Choroid plexus epithelial cell (primary cell): ENCODE data around the gene TMEM123.

Source experiments
- DNase-seq: peaks from one replicate; pipeline ENCODE4 v3.0.0-alpha.2; 2010; ENCODE audit warnings: low read depth
- H3K4me3 ChIP-seq: 2 replicates; pipeline ENCODE4 v1.5.1; 2011; ENCODE audit warnings: low read depth, mild to moderate bottlenecking, control low read depth, low read length, moderate library complexity
- CTCF ChIP-seq: conservative IDR thresholded peaks from 2 replicates; pipeline ENCODE4 v1.5.1; 2011; ENCODE audit warnings: low read depth, mild to moderate bottlenecking, control low read depth, inconsistent platforms, low read length, moderate library complexity

Gene TMEM123

GRCh38 chr11:102472127-102472526, 19.6 kb upstream of the TMEM123 start:
- no peak for DNase-seq
- TF ChIP-seq CTCF: no peak
- H3K4me3 ChIP-seq: no peak overlapping the region

GRCh38 chr11:102471474-102471873, 18.9 kb upstream of the TMEM123 start:
- no peak for TF ChIP-seq CTCF

GRCh38 chr11:102470251-102470650, 17.7 kb upstream of the TMEM123 start:
- no peak for TF ChIP-seq CTCF
- no peak for DNase-seq
- no peak overlapping the region for H3K4me3 ChIP-seq

More at GRCh38 chr11:102471474-102471873, 18.9 kb upstream of the TMEM123 start:
- DNase-seq: no peak
- no peak overlapping the region for H3K4me3 ChIP-seq

- peak; percentile 84 for DNase-seq
- TF ChIP-seq CTCF: no peak
- H3K4me3 ChIP-seq: no peak overlapping the region
Measured at GRCh38 chr11:102469196-102469821, 16.7 kb upstream of the TMEM123 start.

GRCh38 chr11:102468616-102469195, 16.1 kb upstream of the TMEM123 start:
- DNase-seq: no peak
- TF ChIP-seq CTCF: no peak
- no peak overlapping the region for H3K4me3 ChIP-seq

GRCh38 chr11:102467853-102468580, 15.5 kb upstream of the TMEM123 start:
- H3K4me3 ChIP-seq: no peak overlapping the region
- no peak for DNase-seq
- TF ChIP-seq CTCF: no peak
